ENCODE measurements around the gene KRT23. TPM values are rescaled to one million over a fixed set of nuclear protein-coding genes. Genes with fewer than 3 reads are reported as not detected.

Gene KRT23
- total and polyA plus RNA-seq, 2 of the 13 experiments (the other 11 are each of a cell fraction or from before 2014, with no cell fraction given): 24.7 to 51.1 TPM

GRCh38 chr17:40903129-40903847, 34.2 kb downstream of the KRT23 start (continued):
- TF ChIP-seq ZNF142 (CRISPR knock-in tag; IDR thresholded peaks at IDR 0.05) (no peak), CERS6 (CRISPR knock-in tag; IDR thresholded peaks at IDR 0.05) (no peak), ZNF775 (CRISPR knock-in tag; IDR thresholded peaks at IDR 0.05; ENCODE audit: borderline replicate concordance) (no peak), KDM6A (CRISPR knock-in tag; IDR thresholded peaks at IDR 0.05; ENCODE audit: low read depth) (no peak; the same call in 1 of the 2 replicates), CTCF (CRISPR knock-in tag; IDR thresholded peaks at IDR 0.05) (no peak), REPIN1 (CRISPR knock-in tag; IDR thresholded peaks at IDR 0.05; ENCODE audit: borderline replicate concordance, low read depth) (no peak), TRIM24 (CRISPR knock-in tag; IDR thresholded peaks at IDR 0.05) (no peak), CCAR2 (optimal IDR thresholded peaks at IDR 0.05; ENCODE audit: low read depth, low read length) (no peak), SRF (IDR thresholded peaks at IDR 0.05; ENCODE audit: low read depth, low read length) (no peak), RBAK (CRISPR knock-in tag; IDR thresholded peaks at IDR 0.05) (no peak), ZKSCAN8 (CRISPR knock-in tag; IDR thresholded peaks at IDR 0.05; ENCODE audit: borderline replicate concordance) (0 out of 2 replicates have a peak, but pooled peaks have one; percentile 9), ZNF343 (CRISPR knock-in tag; IDR thresholded peaks at IDR 0.05) (no peak)
- TF ChIP-seq, protein P1, sequence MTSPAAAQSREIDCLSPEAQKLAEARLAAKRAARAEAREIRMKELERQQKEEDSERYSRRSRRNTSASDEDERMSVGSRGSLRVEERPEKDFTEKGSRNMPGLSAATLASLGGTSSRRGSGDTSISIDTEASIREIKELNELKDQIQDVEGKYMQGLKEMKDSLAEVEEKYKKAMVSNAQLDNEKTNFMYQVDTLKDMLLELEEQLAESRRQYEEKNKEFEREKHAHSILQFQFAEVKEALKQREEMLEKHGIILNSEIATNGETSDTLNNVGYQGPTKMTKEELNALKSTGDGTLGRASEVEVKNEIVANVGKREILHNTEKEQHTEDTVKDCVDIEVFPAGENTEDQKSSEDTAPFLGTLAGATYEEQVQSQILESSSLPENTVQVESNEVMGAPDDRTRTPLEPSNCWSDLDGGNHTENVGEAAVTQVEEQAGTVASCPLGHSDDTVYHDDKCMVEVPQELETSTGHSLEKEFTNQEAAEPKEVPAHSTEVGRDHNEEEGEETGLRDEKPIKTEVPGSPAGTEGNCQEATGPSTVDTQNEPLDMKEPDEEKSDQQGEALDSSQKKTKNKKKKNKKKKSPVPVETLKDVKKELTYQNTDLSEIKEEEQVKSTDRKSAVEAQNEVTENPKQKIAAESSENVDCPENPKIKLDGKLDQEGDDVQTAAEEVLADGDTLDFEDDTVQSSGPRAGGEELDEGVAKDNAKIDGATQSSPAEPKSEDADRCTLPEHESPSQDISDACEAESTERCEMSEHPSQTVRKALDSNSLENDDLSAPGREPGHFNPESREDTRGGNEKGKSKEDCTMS (CRISPR knock-in tag; conservative IDR thresholded peaks at IDR 0.05): no peak
- TF ChIP-seq, protein P2, sequence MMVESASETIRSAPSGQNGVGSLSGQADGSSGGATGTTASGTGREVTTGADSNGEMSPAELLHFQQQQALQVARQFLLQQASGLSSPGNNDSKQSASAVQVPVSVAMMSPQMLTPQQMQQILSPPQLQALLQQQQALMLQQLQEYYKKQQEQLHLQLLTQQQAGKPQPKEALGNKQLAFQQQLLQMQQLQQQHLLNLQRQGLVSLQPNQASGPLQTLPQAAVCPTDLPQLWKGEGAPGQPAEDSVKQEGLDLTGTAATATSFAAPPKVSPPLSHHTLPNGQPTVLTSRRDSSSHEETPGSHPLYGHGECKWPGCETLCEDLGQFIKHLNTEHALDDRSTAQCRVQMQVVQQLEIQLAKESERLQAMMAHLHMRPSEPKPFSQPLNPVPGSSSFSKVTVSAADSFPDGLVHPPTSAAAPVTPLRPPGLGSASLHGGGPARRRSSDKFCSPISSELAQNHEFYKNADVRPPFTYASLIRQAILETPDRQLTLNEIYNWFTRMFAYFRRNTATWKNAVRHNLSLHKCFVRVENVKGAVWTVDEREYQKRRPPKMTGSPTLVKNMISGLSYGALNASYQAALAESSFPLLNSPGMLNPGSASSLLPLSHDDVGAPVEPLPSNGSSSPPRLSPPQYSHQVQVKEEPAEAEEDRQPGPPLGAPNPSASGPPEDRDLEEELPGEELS (CRISPR knock-in tag; IDR thresholded peaks at IDR 0.05): no peak
